AG09309 (cell line): Measurements from ENCODE around the gene KSR1.

Source experiments
- DNase-seq: peaks from one replicate; pipeline ENCODE4 v3.0.0-alpha.2; 2010; ENCODE audit warnings: low read depth
- H3K4me3 ChIP-seq: 2 replicates; pipeline ENCODE4 v1.5.1; 2011; ENCODE audit warnings: mild to moderate bottlenecking, low read depth, low read length, moderate library complexity; ENCODE audit not compliant: control insufficient read depth
- CTCF ChIP-seq: IDR thresholded peaks from 2 replicates; pipeline ENCODE4 v1.5.1; 2011; ENCODE audit warnings: mild to moderate bottlenecking, low read depth, low read length, inconsistent platforms; ENCODE audit not compliant: insufficient read depth, control insufficient read depth; ENCODE audit errors: missing control alignments

Gene KSR1

DNA sequence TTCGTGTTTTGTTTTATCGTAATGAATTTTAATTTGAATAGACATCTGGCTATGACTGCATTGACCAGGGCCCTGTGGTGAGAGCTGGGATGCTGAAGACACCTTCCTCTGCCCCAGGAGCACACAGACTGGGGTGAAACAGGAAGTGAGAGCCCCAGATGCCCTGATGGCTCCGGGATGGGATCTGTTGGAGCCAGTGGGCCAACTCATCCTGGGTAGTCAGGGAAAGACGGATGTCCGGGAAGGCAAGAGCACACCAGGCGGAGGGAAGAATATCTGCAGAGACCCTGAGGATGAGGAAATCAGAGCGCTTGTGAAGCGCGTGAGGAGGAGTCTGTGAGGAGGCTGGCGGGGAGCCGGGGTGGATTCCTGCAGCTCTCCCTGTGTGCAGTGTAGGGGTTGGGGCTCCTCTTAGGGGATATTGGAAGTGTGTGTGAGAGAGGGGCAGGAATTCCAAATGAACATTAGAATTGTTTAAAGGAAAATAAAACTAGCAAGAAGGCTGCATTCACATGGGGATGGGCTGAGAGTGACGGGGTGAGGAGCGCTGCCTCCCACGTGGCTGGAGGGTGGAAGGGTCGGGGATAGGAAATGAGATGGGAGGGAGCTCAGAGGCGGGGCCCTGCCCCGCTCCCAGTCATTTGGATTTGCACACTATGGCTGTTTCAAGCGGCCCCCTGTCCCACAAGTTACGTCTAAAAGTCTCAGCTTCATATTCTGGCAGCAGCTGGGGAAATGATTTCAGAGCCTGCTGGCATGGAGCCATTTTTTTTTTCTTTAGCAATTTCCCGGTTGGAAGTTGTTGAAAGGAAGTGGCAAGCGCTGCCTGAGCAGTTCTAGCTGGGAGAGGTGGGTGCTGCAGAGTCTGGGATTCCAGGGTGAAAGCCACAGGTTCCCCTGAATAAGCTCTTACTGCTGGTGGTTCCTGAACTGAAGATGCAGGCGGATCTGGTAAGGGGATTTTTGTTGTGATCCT lies 103.5 kb downstream of the KSR1 start:
- no peak for TF ChIP-seq CTCF
- no peak overlapping the region for H3K4me3 ChIP-seq
- DNase-seq, result no peak

GRCh38 chr17:27560668-27561067 lies 104.4 kb downstream of the KSR1 start:
- no peak for DNase-seq
- TF ChIP-seq CTCF, result no peak
- no peak overlapping the region for H3K4me3 ChIP-seq

- DNase-seq, result no peak
- no peak for TF ChIP-seq CTCF
- no peak overlapping the region for H3K4me3 ChIP-seq
Measured at GRCh38 chr17:27562777-27563455, 106.7 kb downstream of the KSR1 start.

- TF ChIP-seq CTCF, result no peak
- H3K4me3 ChIP-seq, result no peak overlapping the region
- DNase-seq, result no peak
Measured at GRCh38 chr17:27563532-27563931, 107.3 kb downstream of the KSR1 start.

- TF ChIP-seq CTCF, result no peak
- no peak for DNase-seq
Measured at GRCh38 chr17:27564463-27564862, 108.2 kb downstream of the KSR1 start.

GRCh38 chr17:27565874-27566670 lies 109.8 kb downstream of the KSR1 start:
- no peak overlapping the region for H3K4me3 ChIP-seq
- no peak for DNase-seq
- TF ChIP-seq CTCF, result no peak

More at GRCh38 chr17:27564463-27564862, 108.2 kb downstream of the KSR1 start:
- no peak overlapping the region for H3K4me3 ChIP-seq
